Fibroblast of mammary gland (primary cell): ENCODE measurements around the gene NOSIP.

Experiments
- DNase-seq: peaks from one replicate; pipeline ENCODE4 v3.0.0-alpha.2; 2010; ENCODE audit warnings: low read depth
- H3K4me3 ChIP-seq: 2 replicates; pipeline ENCODE4 v1.5.1; 2011; ENCODE audit warnings: low read depth, mild to moderate bottlenecking, low read length, moderate library complexity; ENCODE audit not compliant: control insufficient read depth
- CTCF ChIP-seq: conservative IDR thresholded peaks from 2 replicates; pipeline ENCODE4 v1.5.1; 2011; ENCODE audit warnings: low read depth, low read length, inconsistent platforms; ENCODE audit not compliant: control insufficient read depth, insufficient read depth

The NOSIP gene

GRCh38 chr19:49616532-49616931 lies 36.2 kb upstream of the NOSIP start:
- no peak for TF ChIP-seq CTCF
- no peak overlapping the region for H3K4me3 ChIP-seq
- no peak for DNase-seq

- DNase-seq = no peak
- no peak for TF ChIP-seq CTCF
- H3K4me3 ChIP-seq = no peak overlapping the region
These were observed 35.5 kb upstream of the NOSIP start for GRCh38 chr19:49615861-49616260.

GRCh38 chr19:49614096-49614833 lies 33.9 kb upstream of the NOSIP start:
- DNase-seq = peak; percentile 96

GRCh38 chr19:49613374-49613773 lies 33.0 kb upstream of the NOSIP start:
- H3K4me3 ChIP-seq = no peak overlapping the region
- no peak for TF ChIP-seq CTCF
- DNase-seq = peak; percentile 72

More at GRCh38 chr19:49614096-49614833, 33.9 kb upstream of the NOSIP start:
- H3K4me3 ChIP-seq = no peak overlapping the region
- TF ChIP-seq CTCF = no peak

- TF ChIP-seq CTCF = no peak
- DNase-seq = no peak
- no peak overlapping the region for H3K4me3 ChIP-seq
These were observed 29.2 kb upstream of the NOSIP start for GRCh38 chr19:49609499-49610092.

GRCh38 chr19:49605605-49606004 lies 25.2 kb upstream of the NOSIP start:
- DNase-seq = no peak
- TF ChIP-seq CTCF = no peak
- no peak overlapping the region for H3K4me3 ChIP-seq
